AG09319 (cell line): ENCODE results near the gene THSD4.

Experiments
- DNase-seq: peaks from one replicate; pipeline ENCODE4 v3.0.0-alpha.2; 2010; ENCODE audit warnings: low read depth; ENCODE audit errors: extremely low read depth
- CTCF ChIP-seq: IDR thresholded peaks from 2 replicates; pipeline ENCODE4 v1.5.1; 2011; ENCODE audit warnings: low read depth, mild to moderate bottlenecking, inconsistent platforms, low read length, moderate library complexity

The THSD4 gene

GRCh38 chr15:71215126-71215894 is 100.0 kb downstream of the THSD4 start:
- TF ChIP-seq CTCF = no peak
- DNase-seq = no peak

GRCh38 chr15:71218272-71218805 is 103.1 kb downstream of the THSD4 start:
- TF ChIP-seq CTCF = no peak

GRCh38 chr15:71219101-71219500 is 103.8 kb downstream of the THSD4 start:
- no peak for DNase-seq
- no peak for TF ChIP-seq CTCF

More at GRCh38 chr15:71218272-71218805, 103.1 kb downstream of the THSD4 start:
- peak; percentile 40 for DNase-seq

- no peak for TF ChIP-seq CTCF
- peak; percentile 79 for DNase-seq
Observed at GRCh38 chr15:71219645-71220044, 104.4 kb downstream of the THSD4 start.

- TF ChIP-seq CTCF = no peak
- DNase-seq = no peak
Observed at GRCh38 chr15:71220828-71221227, 105.6 kb downstream of the THSD4 start.

DNA sequence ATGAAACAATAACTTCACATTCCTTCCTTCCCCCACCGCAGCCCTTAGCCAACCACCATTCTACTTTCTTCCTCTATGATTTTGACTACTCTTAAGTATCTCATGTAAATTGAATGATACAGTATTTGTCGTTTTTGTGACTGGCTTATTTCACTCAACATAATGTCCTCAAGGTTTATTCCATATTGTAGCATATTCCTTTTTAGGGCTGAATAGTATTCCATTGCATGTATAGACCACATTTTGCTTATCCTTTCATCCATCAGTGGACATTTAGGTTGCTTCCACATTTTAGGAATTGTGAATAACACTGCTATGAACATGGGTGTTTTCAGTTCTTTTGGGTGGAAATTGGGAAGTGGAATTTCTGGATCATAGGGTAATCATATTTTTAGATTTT is 106.1 kb downstream of the THSD4 start:
- no peak for TF ChIP-seq CTCF
- no peak for DNase-seq

- TF ChIP-seq CTCF = no peak
- no peak for DNase-seq
Observed at GRCh38 chr15:71223516-71223915, 108.2 kb downstream of the THSD4 start.
